D721Med (cell line): Measurements from ENCODE around the gene MYL5.

Experiments used
- DNase-seq: peaks from one replicate; pipeline ENCODE4 v3.0.0; 2011; ENCODE audit warnings: low spot score; ENCODE audit not compliant: insufficient read length
- FAIRE-seq: peaks from 2 replicates; lab custom pipeline; 2011; peaks lifted over from hg19 to GRCh38; lab: Jason Lieb, UNC
- CTCF ChIP-seq: IDR thresholded peaks from 2 replicates; pipeline ENCODE4 v1.5.1; 2012; ENCODE audit warnings: mild to moderate bottlenecking, control low read depth; ENCODE audit not compliant: insufficient read depth; ENCODE audit errors: missing control alignments

Gene MYL5

GRCh38 chr4:650461-650860, 23.9 kb upstream of the MYL5 start:
- DNase-seq: no peak
- no peak for TF ChIP-seq CTCF
- FAIRE-seq: no peak

- FAIRE-seq (no peak), DNase-seq (no peak)
- no peak for TF ChIP-seq CTCF
Measured at GRCh38 chr4:650951-651883, 23.1 kb upstream of the MYL5 start.

GRCh38 chr4:651884-652642, 22.3 kb upstream of the MYL5 start:
- DNase-seq (no peak), FAIRE-seq (no peak)
- no peak for TF ChIP-seq CTCF

GRCh38 chr4:653080-653821, 21.1 kb upstream of the MYL5 start:
- TF ChIP-seq CTCF: no peak
- FAIRE-seq: no peak
- DNase-seq: no peak

GRCh38 chr4:653831-654502, 20.4 kb upstream of the MYL5 start:
- DNase-seq (no peak), FAIRE-seq (no peak)
- TF ChIP-seq CTCF: no peak

- DNase-seq (no peak), FAIRE-seq (no peak)
- TF ChIP-seq CTCF: no peak
Measured at GRCh38 chr4:654503-654845, 19.9 kb upstream of the MYL5 start.
